ENCODE measurements around the gene BST1.

DNA sequence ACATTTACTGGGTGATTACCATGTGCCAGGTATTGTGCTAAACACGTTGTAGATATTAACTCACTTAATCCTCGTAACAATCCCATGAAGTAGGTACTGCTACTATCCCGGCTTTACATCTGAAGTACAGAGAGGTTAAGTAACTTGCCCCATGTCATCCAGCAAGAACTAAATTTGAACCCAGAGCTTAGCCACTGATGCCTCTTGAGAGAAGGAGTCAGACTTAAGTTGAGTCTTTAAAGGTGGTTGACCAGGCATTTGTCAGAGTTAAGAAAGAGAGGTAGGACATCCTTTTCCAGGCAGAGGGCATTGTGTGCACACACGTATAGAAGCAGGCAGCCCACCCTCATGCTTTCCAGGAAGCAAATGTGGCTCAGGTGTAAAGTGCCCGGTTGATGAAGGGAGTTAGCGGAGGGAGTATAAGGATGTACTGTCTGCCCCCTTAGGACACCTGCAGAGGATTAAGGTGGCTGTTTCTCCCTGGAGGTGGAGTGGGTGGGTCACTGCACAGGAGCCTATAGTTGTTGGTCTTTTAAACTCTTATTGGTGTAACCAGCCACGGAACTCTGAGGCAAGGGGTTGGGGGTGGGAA is 74.9 kb downstream of the BST1 start:
- TF ChIP-seq POLR2A (IDR thresholded peaks at IDR 0.05; ENCODE audit: low read depth, low read length) (no peak), SPI1 (IDR thresholded peaks at IDR 0.05; ENCODE audit: low read depth, low read length) (0 out of 2 replicates have a peak, but pooled peaks have one; percentile 7), POLR2AphosphoS5 (IDR thresholded peaks at IDR 0.05; ENCODE audit: low read depth, low read length) (no peak), POU2F2 (IDR thresholded peaks at IDR 0.05; ENCODE audit: low read depth, low read length) (no peak)

Measured in GM12891 (cell line).